ENCODE measurements around the gene MANEAL.

The MANEAL gene

DNA sequence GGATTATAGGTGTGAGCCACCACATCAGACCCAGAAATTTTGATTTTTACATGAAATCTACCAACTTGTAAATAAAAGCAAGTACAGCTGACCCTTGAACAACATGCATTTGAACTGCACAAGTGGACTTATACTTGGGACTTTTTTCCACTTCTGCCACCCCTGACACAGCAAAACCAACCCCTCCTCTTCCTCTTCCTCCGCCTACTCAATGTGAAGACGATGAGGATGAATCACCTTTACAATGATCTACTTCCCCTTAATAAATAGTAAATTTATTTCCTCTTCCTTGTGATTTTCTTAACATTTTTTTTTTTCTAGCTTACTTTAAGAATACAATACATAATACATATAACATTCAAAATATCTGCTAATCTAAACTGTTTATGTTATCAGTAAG is 31.9 kb downstream of the MANEAL start:
- no peak for DNase-seq (ENCODE audit: low read depth in 2 of 2)

GRCh38 chr1:37828410-37829074 is 34.9 kb downstream of the MANEAL start:
- DNase-seq (ENCODE audit: low read depth in 2 of 2), result no peak

DNA sequence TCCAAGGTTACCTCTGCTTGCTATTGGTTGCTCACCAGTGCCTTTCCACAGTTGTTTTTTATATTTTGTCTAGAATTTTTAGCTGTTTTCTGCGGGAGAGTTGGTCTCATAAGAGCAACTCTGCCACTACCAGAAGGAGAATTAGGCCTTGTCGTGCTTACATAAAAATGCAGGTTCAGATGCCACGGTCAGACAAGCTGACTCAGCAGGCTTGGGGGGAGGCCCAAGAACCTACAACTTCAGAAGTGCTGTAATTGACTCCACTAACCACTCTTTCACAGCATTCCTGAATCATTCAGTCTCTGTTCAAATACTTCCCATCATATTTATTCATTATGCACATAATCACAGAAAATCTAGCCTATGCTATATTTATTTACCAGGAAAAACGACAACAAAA is 37.5 kb downstream of the MANEAL start:
- no peak for DNase-seq (ENCODE audit: low read depth in 2 of 2)

DNA sequence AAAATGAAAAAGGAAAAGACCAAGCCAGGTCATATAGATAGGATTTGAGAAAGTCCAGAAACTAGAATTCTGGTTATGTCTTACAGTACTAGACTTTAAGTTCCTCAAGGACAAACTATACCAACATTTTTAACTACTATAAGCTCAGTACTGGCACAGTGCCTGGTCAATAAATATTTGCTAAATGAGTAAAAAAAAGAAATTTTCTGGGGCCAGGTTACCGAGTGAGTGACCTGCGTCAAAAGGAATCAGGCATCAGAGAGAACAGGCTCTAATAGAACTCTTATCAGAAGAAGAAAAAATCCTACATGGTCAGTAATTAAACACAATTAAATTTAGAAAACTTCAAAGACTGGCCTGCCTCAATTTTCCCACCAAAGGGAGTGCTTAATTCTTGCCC is 38.2 kb downstream of the MANEAL start:
- no peak for DNase-seq (ENCODE audit: low read depth in 2 of 2)

DNA sequence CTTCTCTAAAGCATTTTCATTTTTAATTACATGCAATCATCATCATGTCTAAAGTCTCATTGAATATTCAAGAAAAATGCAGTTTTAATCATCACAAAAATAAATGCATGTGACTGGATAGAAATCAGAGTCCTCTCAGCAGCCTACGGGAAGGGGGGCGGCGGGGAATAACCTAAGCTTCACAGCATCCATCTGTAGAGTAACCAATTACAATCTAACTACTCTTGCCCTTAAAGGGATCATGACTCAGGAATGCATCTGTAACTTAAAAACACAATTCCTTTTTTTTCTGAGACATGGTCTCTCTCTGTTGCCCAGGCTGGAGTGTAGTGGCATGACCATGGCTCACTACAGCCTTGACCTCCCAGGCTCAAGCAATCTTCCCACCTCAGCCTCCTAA is 43.1 kb downstream of the MANEAL start:
- no peak for DNase-seq (ENCODE audit: low read depth in 2 of 2)

DNA sequence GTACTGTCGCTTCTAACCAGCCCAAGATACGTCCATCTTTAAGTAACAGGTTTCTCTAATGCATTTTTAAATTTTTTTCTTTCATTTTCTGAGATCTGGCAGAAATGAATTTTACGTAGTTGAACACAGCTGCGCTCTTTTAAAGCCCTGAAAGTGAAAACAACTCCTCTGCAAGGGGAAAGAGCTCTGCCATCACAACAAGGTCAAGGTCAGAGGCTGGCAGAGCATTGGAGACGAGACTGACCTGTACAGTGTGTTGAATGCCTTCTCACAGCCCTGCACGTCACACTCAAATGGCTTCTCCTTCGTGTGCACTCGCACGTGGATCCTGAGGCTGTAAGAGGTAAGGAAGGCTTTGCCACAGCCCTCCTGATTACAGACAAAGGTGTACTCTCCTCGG is 46.0 kb downstream of the MANEAL start:
- DNase-seq (ENCODE audit: low read depth in 2 of 2), result no peak

DNA sequence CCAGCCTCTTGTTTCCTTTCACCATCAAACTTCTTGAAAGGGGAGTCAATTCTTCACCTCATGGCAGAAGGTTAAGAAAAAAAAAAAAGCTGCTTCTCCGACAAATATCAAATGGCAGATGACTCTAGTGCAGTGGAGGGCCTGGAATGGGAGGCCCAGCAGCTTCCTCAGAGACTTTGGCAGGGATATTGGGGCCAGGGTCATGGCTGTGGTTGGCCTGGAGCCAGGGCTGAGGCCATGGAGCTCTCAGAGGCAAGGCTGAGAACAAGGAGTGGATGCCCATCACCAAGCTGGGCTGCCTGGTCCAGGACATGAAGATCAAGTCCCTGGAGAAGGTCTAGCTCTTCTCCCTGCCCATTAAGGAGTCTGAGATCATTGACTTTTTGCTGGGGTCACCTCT is 47.1 kb downstream of the MANEAL start:
- DNase-seq (ENCODE audit: low read depth in 2 of 2), result no peak

DNA sequence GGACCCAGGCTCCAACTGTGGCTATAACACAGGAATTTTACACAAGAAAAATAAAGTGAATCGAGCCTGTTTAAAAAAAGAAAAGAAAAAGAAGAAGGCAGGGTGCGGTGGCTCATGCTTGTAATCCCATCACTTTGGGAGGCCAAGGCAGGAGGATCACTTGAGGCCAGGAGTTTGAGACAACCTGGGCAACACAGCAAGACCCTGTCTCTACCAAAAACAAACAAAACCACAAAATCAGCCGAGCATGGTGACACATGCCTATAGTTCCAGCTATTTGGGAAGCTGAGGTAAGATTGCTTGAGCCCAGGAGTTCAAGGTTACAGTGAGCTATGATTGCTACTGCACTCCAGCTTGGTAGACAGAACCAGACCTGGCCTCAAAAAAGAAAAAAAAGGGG is 48.0 kb downstream of the MANEAL start:
- no peak for DNase-seq (ENCODE audit: low read depth in 2 of 2)

- DNase-seq (ENCODE audit: low read depth in 2 of 2), result no peak
These were observed 50.9 kb downstream of the MANEAL start for GRCh38 chr1:37844536-37844935.

- DNase-seq (ENCODE audit: low read depth in 2 of 2), result no peak
These were observed 51.5 kb downstream of the MANEAL start for GRCh38 chr1:37845049-37845646.

DNA sequence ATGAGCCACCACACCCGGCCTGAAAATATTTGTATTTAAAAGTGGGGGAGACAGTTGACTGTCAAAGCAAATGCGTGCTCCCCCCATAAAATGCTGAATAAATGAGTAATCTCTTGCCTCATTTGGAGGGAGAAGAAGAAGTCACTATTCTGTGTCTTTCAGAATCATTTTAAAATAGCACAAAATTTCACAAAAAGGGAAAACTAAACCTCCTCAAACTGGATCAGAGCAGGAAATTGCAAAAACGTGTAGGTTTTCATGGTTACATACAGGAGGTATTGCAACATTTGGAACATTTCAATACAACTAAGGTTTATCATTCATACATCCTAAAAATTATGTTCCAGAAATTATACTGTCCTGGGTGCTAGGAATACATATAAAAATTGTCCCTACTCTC is 52.1 kb downstream of the MANEAL start:
- no peak for DNase-seq (ENCODE audit: low read depth in 2 of 2)

DNA sequence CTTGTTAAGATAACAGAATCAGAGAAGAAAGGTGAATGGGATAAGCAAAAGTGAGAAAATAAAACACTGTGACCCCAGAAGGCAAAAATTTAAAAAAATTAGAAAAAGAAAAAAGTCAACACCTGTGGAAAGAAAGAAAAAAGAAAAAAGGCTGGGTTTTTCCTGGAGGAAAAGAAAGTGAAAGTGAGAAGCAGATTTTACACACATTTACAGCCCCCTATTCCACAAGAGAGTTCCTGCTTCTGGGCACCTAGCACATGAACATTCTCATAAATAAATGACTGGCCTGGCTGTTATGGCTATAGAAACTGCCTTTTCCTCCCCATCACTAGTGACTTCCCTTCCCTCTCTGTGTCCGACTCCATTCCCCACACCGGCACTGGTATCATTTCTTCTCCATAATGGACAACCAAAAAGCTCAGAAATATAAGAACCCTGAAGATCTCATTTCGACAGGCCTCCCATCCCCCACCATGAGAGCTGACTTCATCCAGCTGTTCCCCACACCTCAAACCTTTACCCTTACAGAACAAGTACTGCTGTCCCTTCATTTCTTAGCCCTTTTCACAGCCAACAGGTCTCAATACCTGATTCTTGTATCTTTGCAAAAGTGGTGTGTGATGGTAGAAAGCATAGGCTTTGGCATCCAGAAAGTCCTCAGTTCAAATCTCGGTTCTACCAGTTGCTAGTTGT is 53.1 kb downstream of the MANEAL start:
- no peak for DNase-seq (ENCODE audit: low read depth in 2 of 2)

- no peak for DNase-seq (ENCODE audit: low read depth in 2 of 2)
These were observed 55.8 kb downstream of the MANEAL start for GRCh38 chr1:37849480-37849879.

GRCh38 chr1:37850352-37850955 is 56.8 kb downstream of the MANEAL start:
- no peak for DNase-seq (ENCODE audit: low read depth in 2 of 2)

All from stimulated activated CD4-positive, alpha-beta T cell treated with anti-CD3 and anti-CD28 coated beads, Interleukin-1b, Interleukin-23, amount 100 ng/mL, for 1 hour (primary cell).